ENCODE results near the gene KCNH3. TPM values are rescaled to one million over a fixed set of nuclear protein-coding genes. Genes with fewer than 3 reads are reported as not detected.

KCNH3 gene
- total and polyA plus RNA-seq, 2 of the 8 experiments (the other 6 are each of a cell fraction or from before 2014, with no cell fraction given), result 0.24 to 0.50 TPM

DNA sequence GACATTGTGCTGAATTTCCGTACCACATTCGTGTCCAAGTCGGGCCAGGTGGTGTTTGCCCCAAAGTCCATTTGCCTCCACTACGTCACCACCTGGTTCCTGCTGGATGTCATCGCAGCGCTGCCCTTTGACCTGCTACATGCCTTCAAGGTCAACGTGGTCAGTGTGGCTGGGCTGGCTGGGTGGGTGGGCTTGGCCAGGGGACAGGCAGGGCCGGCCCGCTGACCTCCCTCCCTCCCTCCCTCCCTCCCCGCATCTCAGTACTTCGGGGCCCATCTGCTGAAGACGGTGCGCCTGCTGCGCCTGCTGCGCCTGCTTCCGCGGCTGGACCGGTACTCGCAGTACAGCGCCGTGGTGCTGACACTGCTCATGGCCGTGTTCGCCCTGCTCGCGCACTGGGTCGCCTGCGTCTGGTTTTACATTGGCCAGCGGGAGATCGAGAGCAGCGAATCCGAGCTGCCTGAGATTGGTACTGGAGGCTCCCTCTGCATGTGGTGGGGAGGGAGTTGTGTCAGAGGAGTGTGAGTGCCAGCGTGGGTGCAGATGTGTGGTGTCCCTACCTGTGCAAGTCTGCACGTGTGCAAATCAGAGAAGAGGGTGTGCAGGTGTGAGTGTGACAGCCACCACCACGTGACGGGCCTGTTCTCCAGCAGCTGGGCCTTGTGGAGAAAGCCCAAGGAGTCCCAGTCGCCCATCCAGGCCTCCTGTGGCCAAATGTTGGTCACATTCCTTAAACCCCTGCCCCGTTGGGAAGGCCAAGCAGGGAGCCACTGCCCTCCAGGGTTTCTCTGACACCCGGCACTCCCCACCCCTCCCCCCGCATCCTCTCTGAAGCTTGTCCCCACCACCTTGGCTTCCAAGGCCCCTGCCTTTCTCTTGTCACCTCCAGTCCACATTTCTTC, 5.3 kb downstream of the KCNH3 start:
- Histone ChIP-seq H3K56ac (replicated peaks; ENCODE audit: insufficient read length, low read depth, low read length) (no peak overlapping the region), H2AK5ac (ENCODE audit: low read depth, low read length) (peak overlapping the region; percentile 94; the same call in 1 of the 2 replicates), H3K36me3 (ENCODE audit: control insufficient read depth in 2 of 4, insufficient read depth in 4 of 4, low read length in 3 of 4) (peaks cover 0 to 3% (median 0%) of the 10 kb centered on the region in 4 experiments; a peak in 1 of 8 replicates), H2BK15ac (ENCODE audit: low read length) (peak overlapping the region; percentile 97), H3K14ac (ENCODE audit: insufficient read length) (peak overlapping the region; percentile 61), H3K23me2 (ENCODE audit: low read depth, low read length) (peaks cover 10% of the 10 kb centered on the region), H3K18ac (ENCODE audit: extremely low read depth, low read length) (peak overlapping the region; percentile 36; the same call in 1 of the 2 replicates), H2BK12ac (ENCODE audit: low read depth, low read length) (peak overlapping the region; percentile 70; the same call in 1 of the 2 replicates), H3K4me2 (ENCODE audit: insufficient read depth in 1 of 2, low read depth in 2 of 2, low read length in 2 of 2) (peak overlapping the region; percentile 79 to 93), H2BK5ac (ENCODE audit: low read depth, low read length) (no peak overlapping the region), H4K20me1 (replicated peaks in 1 of 2; ENCODE audit: control insufficient read depth in 1 of 2, insufficient read depth in 2 of 2, low read length in 2 of 2) (peaks cover 3 to 11% of the 10 kb centered on the region in 2 experiments), H3K9ac (replicated peaks in 1 of 4; ENCODE audit: extremely low read depth in 1 of 4, low read depth in 3 of 4, low read length in 3 of 4) (no peak overlapping the region; a peak in 1 of 7 replicates), H3K4ac (replicated peaks; ENCODE audit: insufficient read length, low read depth, low read length) (peak overlapping the region; percentile 44), H3K4me1 (replicated peaks in 1 of 4; ENCODE audit: control insufficient read depth in 3 of 4, insufficient read depth in 4 of 4, low read length in 3 of 4) (peaks cover 0 to 31% (median 17%) of the 10 kb centered on the region in 4 experiments; a peak in 6 of 7 replicates), H3K79me2 (ENCODE audit: control insufficient read depth in 1 of 2, insufficient read depth in 2 of 2, low read length in 2 of 2) (no peaks in the 10 kb centered on the region), H4K5ac (ENCODE audit: insufficient read length, low read depth, low read length) (no peak overlapping the region), H3K4me3 (ENCODE audit: extremely low read depth in 1 of 4, insufficient read depth in 2 of 4, low read depth in 3 of 4, low read length in 4 of 4) (peak overlapping the region; percentile 32 to 51 (median 44)), H3K27ac (ENCODE audit: low read depth, low read length) (no peak overlapping the region), H2BK120ac (replicated peaks; ENCODE audit: low read depth, low read length) (no peak overlapping the region), H4K8ac (ENCODE audit: extremely low read depth, insufficient read depth, low read length) (no peak overlapping the region), H4K91ac (replicated peaks; ENCODE audit: insufficient read length, low read length) (peak overlapping the region; percentile 25), H3K9me3 (ENCODE audit: insufficient read depth in 2 of 2, low read depth in 1 of 2, low read length in 1 of 2) (no peaks in the 10 kb centered on the region), H2BK20ac (ENCODE audit: low read length) (no peak overlapping the region), H2AFZ (ENCODE audit: low read length) (0 out of 2 replicates have a peak overlapping the region, but pooled peaks have one; percentile 3), H3K79me1 (ENCODE audit: low read depth, low read length) (no peaks in the 10 kb centered on the region), H3K27me3 (replicated peaks in 1 of 4; ENCODE audit: control insufficient read depth in 3 of 4, extremely low read depth in 1 of 4, insufficient read depth in 3 of 4, low read length in 3 of 4) (peaks cover 46 to 98% (median 94%) of the 10 kb centered on the region in 4 experiments), H3K23ac (ENCODE audit: insufficient read length) (no peak overlapping the region)
- FAIRE-seq (no peak), DNase-seq (ENCODE audit: low read depth in 1 of 2, low spot score in 2 of 2) (no peak)
- CTCF ChIA-PET (ENCODE audit: partially characterized antibody), result interaction anchor here (0.9 to 3.8 kb wide), 16 partner anchors 9 to 256 kb away, joined by 3 to 23 read pairs (median 4); partner anchors contain the start of genes DNAJC22 and PRPH
- WGBS, 2 experiments (ENCODE audit: extremely low coverage in 1 of 2, insufficient coverage in 1 of 2, insufficient read length in 1 of 2, insufficient replicate concordance in 2 of 2, low coverage in 1 of 2, low lambda C conversion rate in 2 of 2, missing lambda C conversion rate in 1 of 2), result 18% methylated on average over 27 of the region's 39 CpGs; no CpG with 5 or more reads in 1 of the 2 experiments
- POLR2A ChIA-PET (ENCODE audit: partially characterized antibody), result interaction anchor here (1.4 to 3.1 kb wide), 3 partner anchors 10 to 89 kb away, joined by 3 to 12 read pairs (median 4); partner anchors contain the start of gene MCRS1
- 0 out of 2 replicates have a peak, but pooled peaks have one; percentile 46 for TF ChIP-seq RBBP5 (IDR thresholded peaks at IDR 0.05; ENCODE audit: borderline replicate concordance, low read depth, low read length)
- peak; percentile 37; the same call in 1 of the 2 replicates for TF ChIP-seq YY1 (IDR thresholded peaks at IDR 0.05; ENCODE audit: low read depth, low read length)
- no peak for TF ChIP-seq ATF2 (IDR thresholded peaks at IDR 0.05; ENCODE audit: low read length)
- no peak for TF ChIP-seq EP300 (IDR thresholded peaks at IDR 0.05; ENCODE audit: borderline replicate concordance in 1 of 2, low read depth in 2 of 2, low read length in 2 of 2)
- TF ChIP-seq MAX (IDR thresholded peaks at IDR 0.05), result peak; percentile 68
- TF ChIP-seq, protein P1, sequence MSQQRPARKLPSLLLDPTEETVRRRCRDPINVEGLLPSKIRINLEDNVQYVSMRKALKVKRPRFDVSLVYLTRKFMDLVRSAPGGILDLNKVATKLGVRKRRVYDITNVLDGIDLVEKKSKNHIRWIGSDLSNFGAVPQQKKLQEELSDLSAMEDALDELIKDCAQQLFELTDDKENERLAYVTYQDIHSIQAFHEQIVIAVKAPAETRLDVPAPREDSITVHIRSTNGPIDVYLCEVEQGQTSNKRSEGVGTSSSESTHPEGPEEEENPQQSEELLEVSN (IDR thresholded peaks at IDR 0.05), result 0 out of 2 replicates have a peak, but pooled peaks have one; percentile 15

Data from H1 (cell line).